HG02798 (cell line): ENCODE results near the gene PIGR.
"Not testable (repeated sequence)": the region's sequence is repeated elsewhere in the genome, so short reads cannot be mapped to it uniquely, and the experiment has no call there.

Experiments
- ATAC-seq: cut with Tn5 transposase; IDR thresholded peaks from one replicate; pipeline ENCODE4 v1.9.1; 2021; ENCODE audit warnings: mild to moderate bottlenecking; ENCODE audit not compliant: unreplicated experiment, poor library complexity

The PIGR gene

DNA sequence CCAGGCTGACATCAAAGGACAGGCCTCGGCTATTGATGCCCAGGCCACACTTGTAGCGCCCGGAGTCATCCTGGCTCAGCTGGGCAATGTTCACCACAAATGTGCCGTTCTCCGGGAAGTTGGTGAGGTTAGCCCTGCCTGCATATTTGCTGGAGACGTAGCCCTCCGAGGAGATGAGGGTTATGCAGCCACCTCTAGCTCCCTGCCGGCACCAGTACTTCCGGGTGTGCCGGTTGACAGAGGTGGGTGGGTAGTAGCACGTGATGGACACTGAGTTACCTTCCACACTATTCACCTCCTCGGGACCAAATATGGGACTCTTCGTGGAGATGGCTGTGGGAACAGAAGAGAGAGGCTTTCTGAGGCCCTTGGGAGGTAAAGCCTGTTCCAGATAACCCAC lies 7.1 kb downstream of the PIGR start:
- ATAC-seq: no peak

GRCh38 chr1:206937425-206937824 lies 8.8 kb downstream of the PIGR start:
- ATAC-seq: no peak

DNA sequence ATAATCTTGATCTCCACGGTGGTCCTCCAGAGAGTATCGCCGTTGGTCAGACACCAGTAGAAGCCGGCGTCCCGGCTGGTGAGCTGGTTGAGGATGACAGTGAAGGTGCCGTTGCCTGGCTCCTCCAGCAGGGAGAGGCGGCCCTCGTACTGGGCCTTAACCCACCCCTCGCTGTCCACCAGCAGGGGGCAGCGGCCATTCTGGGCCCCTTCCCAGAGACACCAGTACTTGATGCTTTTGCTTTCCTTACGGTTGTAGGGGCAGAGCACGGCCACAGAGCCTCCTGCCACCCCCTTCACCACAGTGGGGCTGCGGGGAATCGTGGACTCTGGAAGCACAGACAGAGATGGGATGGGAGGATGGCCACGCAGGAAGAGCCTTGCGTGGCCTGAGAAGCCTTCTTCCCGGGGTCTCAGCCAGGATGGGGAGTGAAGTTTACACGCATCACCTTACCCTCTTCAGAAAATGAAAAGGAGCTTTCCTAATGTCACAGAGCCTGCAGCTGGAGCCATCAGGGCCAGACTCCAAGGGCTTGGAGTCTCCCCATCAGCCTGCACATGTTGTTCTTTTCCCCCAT lies 10.7 kb downstream of the PIGR start:
- no peak for ATAC-seq

DNA sequence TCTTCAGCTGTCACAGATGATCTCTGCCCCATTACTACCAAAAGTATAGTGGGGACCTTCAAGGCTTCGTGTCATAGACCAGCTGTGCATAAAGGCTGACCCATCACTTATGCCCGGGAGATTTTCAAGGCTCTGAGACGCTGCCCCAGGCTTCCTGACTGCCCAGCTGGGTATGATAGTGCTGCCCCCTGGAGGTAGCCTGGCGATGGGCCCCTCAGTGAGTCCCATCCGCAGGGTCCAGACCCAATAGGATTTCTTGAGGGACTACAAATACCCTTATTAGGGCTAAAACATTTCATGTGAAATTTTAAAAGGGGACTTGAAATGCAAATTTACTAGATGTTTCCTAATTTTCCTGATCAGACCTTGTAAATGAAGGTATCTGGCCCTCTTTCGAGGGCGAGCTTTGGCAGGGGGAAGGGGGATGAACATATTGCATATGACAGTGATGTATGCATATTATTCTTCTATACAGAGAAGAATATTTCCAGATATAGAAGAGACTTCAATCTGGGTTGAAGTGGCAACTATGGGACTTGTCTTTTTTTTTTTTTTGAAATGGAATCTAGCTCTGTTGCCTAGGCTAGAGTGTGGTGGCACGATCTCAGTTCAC lies 12.8 kb downstream of the PIGR start:
- ATAC-seq: peak; percentile 29

DNA sequence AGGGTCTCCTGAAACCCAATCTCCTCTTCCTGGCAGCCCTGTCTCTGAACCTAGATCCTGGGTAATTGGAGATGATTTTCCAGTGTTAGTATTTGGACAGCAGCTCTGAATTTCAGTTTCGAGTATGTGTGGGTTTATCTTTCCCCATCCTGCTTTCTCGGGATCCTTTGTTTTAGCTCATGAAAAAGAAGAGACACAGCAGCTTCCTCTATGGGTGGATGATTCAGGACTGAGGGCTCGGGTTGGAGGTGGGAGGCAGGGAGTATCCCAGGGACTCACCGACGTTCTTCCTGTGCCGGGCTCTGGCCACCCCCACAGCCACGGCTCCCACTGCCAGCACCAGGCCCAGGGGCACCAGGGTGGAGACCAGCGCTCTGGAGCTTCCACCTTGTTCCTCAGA lies 14.1 kb downstream of the PIGR start:
- no peak for ATAC-seq

DNA sequence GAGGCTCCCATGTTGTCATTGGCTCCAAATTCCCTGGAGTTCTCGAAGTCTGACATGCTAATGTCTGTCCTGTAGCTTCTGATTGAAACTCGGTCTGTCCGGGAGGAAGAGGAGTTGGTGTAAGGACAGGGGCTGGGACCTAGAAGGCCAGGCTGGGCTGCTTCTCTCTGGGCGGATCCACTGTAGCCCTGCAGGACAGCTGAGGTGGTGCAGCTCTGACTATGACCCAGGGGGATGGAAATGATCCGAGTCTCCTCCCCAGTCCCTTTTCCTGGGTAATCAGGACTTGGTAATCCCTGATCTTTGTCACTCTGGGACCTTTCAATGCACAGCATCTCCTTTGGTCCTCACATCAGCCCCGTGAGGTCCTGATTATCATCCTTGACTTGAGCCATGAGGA lies 14.6 kb downstream of the PIGR start:
- peak; percentile 21 for ATAC-seq

- peak; percentile 80 for ATAC-seq
Measured at GRCh38 chr1:206930210-206930798, 16.0 kb downstream of the PIGR start.

GRCh38 chr1:206929524-206929923 lies 16.7 kb downstream of the PIGR start:
- ATAC-seq: no peak

GRCh38 chr1:206926286-206926685 lies 20.0 kb downstream of the PIGR start:
- ATAC-seq: no peak

- ATAC-seq: peak; percentile 67
Measured at GRCh38 chr1:206925106-206925736, 21.0 kb downstream of the PIGR start.

DNA sequence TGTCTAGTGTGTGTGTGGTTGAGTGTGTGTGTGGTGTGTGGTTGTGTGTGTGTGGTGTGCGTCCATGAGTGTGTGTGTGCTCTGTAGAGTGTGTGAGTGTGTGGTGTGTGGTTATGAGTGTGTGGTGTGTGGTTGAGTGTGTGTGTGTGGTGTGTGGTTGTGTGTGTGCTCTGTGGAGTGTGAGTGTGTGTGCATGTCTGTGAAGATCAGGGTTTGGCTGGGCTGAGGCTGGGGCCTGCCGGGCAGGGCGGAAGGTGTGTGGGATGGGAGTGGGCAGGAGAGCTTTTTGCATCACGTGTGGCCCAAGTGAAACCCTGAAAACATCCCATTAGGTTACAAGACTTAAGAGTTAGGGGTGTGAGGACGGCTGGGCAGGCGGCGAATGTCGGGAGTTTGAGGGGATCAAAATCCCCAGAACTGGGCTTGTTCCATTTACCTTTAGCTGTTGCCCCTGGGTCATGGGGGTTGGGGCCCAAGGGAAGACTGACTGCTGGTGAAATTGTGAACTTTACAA lies 21.6 kb downstream of the PIGR start:
- peak; percentile 16 for ATAC-seq

- not testable (repeated sequence) for ATAC-seq
Measured at GRCh38 chr1:206923961-206924557, 22.2 kb downstream of the PIGR start.

GRCh38 chr1:206923009-206923960 lies 23.0 kb downstream of the PIGR start:
- peak; percentile 56 for ATAC-seq

GRCh38 chr1:206922524-206922923 lies 23.7 kb downstream of the PIGR start:
- ATAC-seq: no peak

GRCh38 chr1:206921772-206922265 lies 24.4 kb downstream of the PIGR start, which contains the start of gene FCMR:
Gene FCMR, minus strand, starts transcription at chr1:206921941. Its CDS starts 87 bp downstream, at chr1:206921854.
- peak; percentile 15 for ATAC-seq

DNA sequence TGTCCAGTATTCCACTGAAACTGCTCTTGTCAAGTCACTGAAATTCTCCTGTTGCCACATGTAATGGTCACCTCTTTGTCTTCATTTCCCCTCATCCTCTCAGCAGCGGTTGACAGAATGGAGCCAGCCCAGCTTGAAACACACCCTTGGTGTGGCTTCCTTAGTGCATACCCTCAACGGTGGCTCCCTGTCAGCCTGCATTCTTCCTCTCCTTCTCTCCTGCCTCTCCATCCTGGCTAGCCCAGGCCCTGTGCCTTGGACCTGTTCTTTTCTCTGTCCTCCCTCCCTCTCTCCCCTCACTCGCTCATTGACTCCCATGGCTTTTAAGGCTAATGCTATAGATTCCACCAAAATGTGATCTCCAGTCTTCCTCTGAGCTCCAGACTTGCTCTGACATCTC lies 28.2 kb downstream of the PIGR start:
- ATAC-seq: no peak

DNA sequence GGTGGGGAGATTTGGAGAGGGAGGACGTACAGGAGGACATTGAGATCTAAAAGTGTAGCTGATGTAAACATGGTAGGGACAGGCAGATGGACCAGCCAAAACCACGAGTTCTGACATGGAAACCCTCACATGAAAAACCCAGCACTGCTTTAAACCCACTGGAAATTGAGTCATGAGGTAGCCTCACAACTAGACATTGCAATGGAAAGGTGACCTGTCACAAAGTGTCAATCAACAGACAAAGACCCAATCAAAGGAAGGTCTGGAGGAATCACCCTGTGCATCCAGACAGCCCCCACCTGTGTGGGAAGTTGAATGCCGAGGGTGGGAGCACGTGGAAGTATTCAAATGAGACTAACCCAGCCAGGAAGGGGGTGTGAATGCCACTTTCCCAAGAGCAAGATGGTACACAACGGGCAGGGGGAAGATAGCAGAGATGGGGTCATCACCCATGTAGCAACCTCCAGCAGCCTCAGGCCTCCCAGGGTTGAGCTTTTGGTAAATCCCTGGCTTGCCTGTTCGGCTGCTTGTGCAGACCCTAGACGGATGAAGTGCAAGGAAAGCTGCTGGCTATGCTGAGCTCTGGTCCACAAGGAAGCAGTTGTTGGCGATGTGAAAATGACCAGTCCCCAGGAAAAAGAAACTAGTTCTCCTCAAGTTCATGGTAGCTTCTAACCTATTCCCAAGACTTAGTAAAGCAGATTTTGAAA lies 30.1 kb downstream of the PIGR start:
- no peak for ATAC-seq

DNA sequence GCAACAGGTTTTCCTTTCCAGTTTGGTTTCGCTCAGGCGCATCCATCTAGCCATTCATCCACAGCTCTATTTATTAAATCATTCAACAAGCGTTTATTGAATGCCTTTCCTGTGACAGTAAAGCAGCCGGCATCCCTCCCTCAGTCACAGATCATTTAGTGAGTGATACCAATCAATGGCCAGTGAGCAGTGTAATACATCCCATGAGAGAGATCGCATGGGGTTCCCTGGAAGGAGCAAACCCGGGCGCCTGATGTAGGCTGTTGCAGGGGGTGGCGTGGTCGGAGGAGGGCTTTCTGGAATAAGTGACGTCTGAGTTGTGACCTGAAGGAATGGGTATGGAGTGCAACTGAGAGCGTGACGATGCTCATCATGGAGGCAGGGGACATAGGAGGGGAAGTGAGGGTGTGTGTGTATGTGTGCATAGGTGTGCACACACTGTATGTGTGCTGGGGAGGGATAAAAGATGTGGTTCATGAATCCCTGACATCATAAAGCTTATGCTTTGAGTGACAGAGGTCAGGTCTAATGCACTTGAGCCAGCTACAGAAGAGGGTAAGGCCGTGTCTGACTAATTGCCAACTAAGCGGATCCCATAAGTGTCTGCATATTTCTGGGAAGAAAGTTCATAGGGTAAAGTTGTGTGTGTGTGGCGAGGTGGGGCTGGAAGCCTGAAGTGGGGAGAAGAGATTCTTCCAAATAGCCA lies 31.1 kb downstream of the PIGR start:
- ATAC-seq: no peak
